ENCODE measurements around the gene CCDC47. TPM values are rescaled to one million over a fixed set of nuclear protein-coding genes. Genes with fewer than 3 reads are reported as not detected.
A peak's percentile ranks its signal among the peaks of the same experiment; 100 is the strongest.

Gene CCDC47, protein sequence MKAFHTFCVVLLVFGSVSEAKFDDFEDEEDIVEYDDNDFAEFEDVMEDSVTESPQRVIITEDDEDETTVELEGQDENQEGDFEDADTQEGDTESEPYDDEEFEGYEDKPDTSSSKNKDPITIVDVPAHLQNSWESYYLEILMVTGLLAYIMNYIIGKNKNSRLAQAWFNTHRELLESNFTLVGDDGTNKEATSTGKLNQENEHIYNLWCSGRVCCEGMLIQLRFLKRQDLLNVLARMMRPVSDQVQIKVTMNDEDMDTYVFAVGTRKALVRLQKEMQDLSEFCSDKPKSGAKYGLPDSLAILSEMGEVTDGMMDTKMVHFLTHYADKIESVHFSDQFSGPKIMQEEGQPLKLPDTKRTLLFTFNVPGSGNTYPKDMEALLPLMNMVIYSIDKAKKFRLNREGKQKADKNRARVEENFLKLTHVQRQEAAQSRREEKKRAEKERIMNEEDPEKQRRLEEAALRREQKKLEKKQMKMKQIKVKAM
- 10 to 100 TPM; 55.9 to 66.4 (median 63.7) TPM for total RNA-seq

DNA sequence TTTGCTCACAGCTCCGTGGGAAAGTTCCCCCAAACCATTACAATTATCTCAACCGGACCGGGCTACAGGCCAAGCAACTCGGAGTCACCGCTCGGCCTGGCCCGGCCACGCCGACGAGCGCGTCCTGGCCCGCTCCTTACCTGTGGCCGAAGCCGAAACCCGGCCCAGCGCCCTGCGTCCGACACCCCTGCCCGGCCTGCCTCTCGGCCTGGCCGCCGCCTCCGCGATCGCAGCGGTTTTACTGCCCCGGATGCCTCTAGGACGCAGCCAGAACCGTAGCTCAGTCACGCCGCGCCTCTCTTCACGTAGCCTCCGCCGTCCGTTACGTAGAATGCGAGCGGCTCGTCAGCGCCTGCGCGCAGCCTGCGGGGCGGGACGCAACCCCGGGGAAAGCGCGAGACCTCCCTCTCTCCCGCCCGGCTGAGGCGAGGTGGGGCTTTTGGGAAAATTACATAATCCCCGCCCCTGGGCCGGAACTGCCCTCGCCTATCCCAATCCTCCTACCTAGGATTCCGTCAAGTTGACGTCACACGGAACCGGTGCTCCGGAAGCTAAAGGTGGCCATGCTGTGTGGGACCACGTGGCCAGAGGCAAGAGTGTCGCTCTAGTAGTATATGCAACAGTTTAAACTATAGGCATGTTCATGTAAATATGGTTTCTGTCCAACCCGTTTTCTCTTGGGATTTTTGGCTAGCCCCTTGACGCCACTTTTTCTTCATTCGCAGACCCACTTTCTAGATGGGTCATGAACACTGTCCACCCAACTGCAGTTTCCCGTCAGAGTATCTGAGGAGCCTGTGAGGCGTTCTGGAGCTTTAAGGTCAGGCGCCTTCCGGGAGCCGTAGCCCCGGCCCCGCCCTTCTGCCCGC, at the start of gene CCDC47:
CCDC47 (minus strand) TSS at position 326 of the 869 bp plus-strand sequence. CDS start 7,422 bp downstream, outside the sequence.
- peak within 1 kb of the TSS; percentile 71 to 99 (median 90) for H3K4me3 ChIP-seq
- H3K27ac ChIP-seq = peak within 1 kb of the TSS; percentile 97 to 100 (median 99)
- H3K27me3 ChIP-seq = no peaks in the 10 kb centered on the region
- 0 to 1% methylated on average over 13 to 17 of the region's 74 CpGs for WGBS, 2 donors
- intact Hi-C loops (cut with DNase I) = no loop called here
- no peaks in the 10 kb centered on the region for H3K9me3 ChIP-seq
- H3K4me1 ChIP-seq = peaks cover 10 to 79% (median 28%) of the 10 kb centered on the region in 3 donors
- H3K36me3 ChIP-seq = peaks cover 0 to 32% (median 5%) of the 10 kb centered on the region in 3 donors
- DNase-seq = peak; percentile 92
- TF ChIP-seq POLR2A (IDR thresholded peaks at IDR 0.05) = peak in 3 of 4 donors; percentile 94 to 99 (median 97)
- TF ChIP-seq, protein P1, sequence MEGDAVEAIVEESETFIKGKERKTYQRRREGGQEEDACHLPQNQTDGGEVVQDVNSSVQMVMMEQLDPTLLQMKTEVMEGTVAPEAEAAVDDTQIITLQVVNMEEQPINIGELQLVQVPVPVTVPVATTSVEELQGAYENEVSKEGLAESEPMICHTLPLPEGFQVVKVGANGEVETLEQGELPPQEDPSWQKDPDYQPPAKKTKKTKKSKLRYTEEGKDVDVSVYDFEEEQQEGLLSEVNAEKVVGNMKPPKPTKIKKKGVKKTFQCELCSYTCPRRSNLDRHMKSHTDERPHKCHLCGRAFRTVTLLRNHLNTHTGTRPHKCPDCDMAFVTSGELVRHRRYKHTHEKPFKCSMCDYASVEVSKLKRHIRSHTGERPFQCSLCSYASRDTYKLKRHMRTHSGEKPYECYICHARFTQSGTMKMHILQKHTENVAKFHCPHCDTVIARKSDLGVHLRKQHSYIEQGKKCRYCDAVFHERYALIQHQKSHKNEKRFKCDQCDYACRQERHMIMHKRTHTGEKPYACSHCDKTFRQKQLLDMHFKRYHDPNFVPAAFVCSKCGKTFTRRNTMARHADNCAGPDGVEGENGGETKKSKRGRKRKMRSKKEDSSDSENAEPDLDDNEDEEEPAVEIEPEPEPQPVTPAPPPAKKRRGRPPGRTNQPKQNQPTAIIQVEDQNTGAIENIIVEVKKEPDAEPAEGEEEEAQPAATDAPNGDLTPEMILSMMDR (IDR thresholded peaks at IDR 0.05) = peak in 2 of 6 experiments; percentile 7 to 15

- no peak overlapping the region for H3K27ac ChIP-seq
- H3K36me3 ChIP-seq = peaks cover 44 to 84% (median 69%) of the 10 kb centered on the region in 3 donors
- no peaks in the 10 kb centered on the region for H3K9me3 ChIP-seq
- H3K4me1 ChIP-seq = peaks cover 7 to 20% (median 7%) of the 10 kb centered on the region in 3 donors
- no peak for DNase-seq
- TF ChIP-seq, protein P1 (IDR thresholded peaks at IDR 0.05) = no peak
- no peak for TF ChIP-seq POLR2A (IDR thresholded peaks at IDR 0.05)
- no peak overlapping the region for H3K4me3 ChIP-seq
- H3K27me3 ChIP-seq = no peaks in the 10 kb centered on the region
- intact Hi-C loops (cut with DNase I) = no loop called here
Measured at GRCh38 chr17:63822537-63822936, 49.1 kb upstream of the CCDC47 start.

DNA sequence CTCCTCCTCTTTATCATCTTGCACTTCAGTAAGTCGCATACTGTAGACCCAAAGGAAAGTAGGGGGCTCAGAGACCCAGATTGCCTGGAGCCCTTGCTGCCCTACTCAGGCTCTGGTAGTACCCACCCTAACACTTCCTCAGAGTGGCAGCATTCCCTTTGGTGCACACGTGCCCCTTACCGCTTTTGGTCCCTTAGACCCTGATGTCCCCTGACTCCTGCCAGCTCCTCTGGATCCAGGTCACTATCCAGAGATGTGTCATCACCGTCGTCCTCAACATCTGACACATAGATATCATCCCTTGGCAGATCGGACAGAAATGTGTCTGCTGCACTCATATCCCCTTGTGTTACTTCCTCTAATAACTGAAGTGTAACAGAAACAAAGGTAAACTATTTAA, 48.4 kb upstream of the CCDC47 start:
- H3K27me3 ChIP-seq = no peaks in the 10 kb centered on the region
- 81 to 89% methylated on average over 6 of the region's 6 CpGs for WGBS, 2 donors
- H3K36me3 ChIP-seq = peaks cover 44 to 92% (median 75%) of the 10 kb centered on the region in 3 donors
- TF ChIP-seq POLR2A (IDR thresholded peaks at IDR 0.05) = no peak
- TF ChIP-seq, protein P1 (IDR thresholded peaks at IDR 0.05) = no peak
- no peaks in the 10 kb centered on the region for H3K9me3 ChIP-seq
- peaks cover 7 to 20% (median 7%) of the 10 kb centered on the region in 3 donors for H3K4me1 ChIP-seq
- intact Hi-C loops (cut with DNase I) = no loop called here
- no peak for DNase-seq
- H3K4me3 ChIP-seq = no peak overlapping the region
- H3K27ac ChIP-seq = no peak overlapping the region

DNA sequence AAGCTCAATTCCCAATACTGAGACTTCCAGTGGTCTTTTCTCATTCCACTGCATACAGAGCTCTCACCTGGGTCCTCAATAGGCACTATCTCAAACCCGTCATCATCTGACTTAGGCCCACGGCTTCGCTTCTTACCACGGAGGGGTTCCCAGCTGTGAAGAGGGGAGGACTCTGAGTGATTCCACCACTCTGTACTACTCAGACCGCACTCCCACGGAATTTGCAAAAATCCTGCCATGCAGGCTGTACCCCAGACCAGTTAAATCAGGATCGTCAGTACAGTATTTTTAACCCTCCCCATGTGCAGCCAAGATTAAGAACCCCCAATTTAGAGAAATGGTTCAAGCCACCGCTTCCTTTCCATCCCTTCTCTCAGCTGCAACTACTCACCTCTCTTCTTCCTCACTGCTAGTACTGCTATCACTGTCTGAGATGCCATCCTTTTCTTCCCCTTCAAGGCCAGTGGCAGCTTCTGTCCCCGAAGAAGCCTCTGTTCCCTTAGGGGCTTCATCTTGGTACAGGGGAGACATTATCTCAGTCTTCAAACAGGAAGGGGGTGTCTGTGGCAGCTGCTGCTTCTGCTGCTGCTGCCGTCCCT, 47.7 kb upstream of the CCDC47 start:
- Histone ChIP-seq H3K36me3 (peaks cover 45 to 99% (median 82%) of the 10 kb centered on the region in 3 donors), H3K9me3 (no peaks in the 10 kb centered on the region), H3K4me1 (peaks cover 2 to 15% (median 5%) of the 10 kb centered on the region in 3 donors), H3K4me3 (no peak overlapping the region), H3K27me3 (no peaks in the 10 kb centered on the region), H3K27ac (no peak overlapping the region)
- intact Hi-C loops (cut with DNase I) = no loop called here
- TF ChIP-seq, protein P1 (IDR thresholded peaks at IDR 0.05) = no peak
- TF ChIP-seq POLR2A (IDR thresholded peaks at IDR 0.05) = no peak
- 85 to 86% methylated on average over 10 of the region's 10 CpGs for WGBS, 2 donors
- no peak for DNase-seq
